K562 (cell line): ENCODE results near the gene CRPPA. TPM values are rescaled to one million over a fixed set of nuclear protein-coding genes. Genes with fewer than 3 reads are reported as not detected.

Experiments
- CBX3 ChIP-seq, 2 experiments: IDR thresholded peaks; 1 replicate in 1 of 2; 2 replicates in 1 of 2; pipeline ENCODE4 v1.6.1; 2012; ENCODE audit warnings: inconsistent platforms in 2 of 2, low read length in 2 of 2, borderline replicate concordance in 1 of 2, control low read depth in 1 of 2
- CHD2 ChIP-seq: IDR thresholded peaks from 2 replicates; pipeline ENCODE4 v1.6.1; 2011; ENCODE audit warnings: low read depth, low read length
- HDAC3 ChIP-seq: fragments of 450-650 bp; IDR thresholded peaks from 2 replicates; pipeline ENCODE4 v1.6.1; 2018; ENCODE audit warnings: borderline replicate concordance, mild to moderate bottlenecking, moderate library complexity; ENCODE audit not compliant: partially characterized antibody
- KDM5B ChIP-seq: fragments of 200-600 bp; sonication (generic); IDR thresholded peaks from 2 replicates; pipeline ENCODE4 v1.6.1; 2012; ENCODE audit warnings: low read depth, mild to moderate bottlenecking, moderate library complexity, low read length, control low read depth, inconsistent platforms; ENCODE audit not compliant: insufficient replicate concordance
- MEF2D ChIP-seq: conservative IDR thresholded peaks from 2 replicates; pipeline ENCODE4 v1.6.1; 2016; ENCODE audit warnings: low read depth, missing genetic modification characterization, missing compliant biosample characterization
- MTA3 ChIP-seq: fragments of 450-650 bp; formaldehyde crosslinking; IDR thresholded peaks from 2 replicates; pipeline ENCODE4 v1.6.1; 2017; ENCODE audit warnings: mild to moderate bottlenecking, borderline replicate concordance
- NCOA2 ChIP-seq, 2 experiments: fragments of 450-650 bp; IDR thresholded peaks; 2 replicates each; pipeline ENCODE4 v1.6.1; 2018; ENCODE audit warnings: mild to moderate bottlenecking in 2 of 2, moderate library complexity in 1 of 2; ENCODE audit not compliant: partially characterized antibody in 2 of 2
- POLR2G ChIP-seq: fragments of 200-400 bp; formaldehyde crosslinking; IDR thresholded peaks from 2 replicates; pipeline ENCODE4 v1.6.1; 2017; ENCODE audit warnings: low read depth, mild to moderate bottlenecking, antibody characterized with exemption, low read length, moderate library complexity
- SAFB ChIP-seq: fragments of 200-400 bp; formaldehyde crosslinking; IDR thresholded peaks from 2 replicates; pipeline ENCODE4 v1.6.1; 2017; ENCODE audit warnings: low read depth, low read length, borderline replicate concordance
- SMAD1 ChIP-seq: fragments of 150-350 bp; IDR thresholded peaks from 2 replicates; pipeline ENCODE4 v1.6.1; 2014; ENCODE audit warnings: low read length, low read depth; ENCODE audit not compliant: partially characterized antibody
- TEAD1 ChIP-seq, 2 experiments: fragments of 450-650 bp in 1 of 2; sonication (generic) in 1 of 2; formaldehyde crosslinking; IDR thresholded peaks; 2 replicates each; pipeline versions ENCODE4 v1.4.0 to v1.8.0; 2020 to 2022; ENCODE audit warnings: mild to moderate bottlenecking in 2 of 2, missing genetic modification reagents in 1 of 2
- TEAD2 ChIP-seq: fragments of 450-650 bp; IDR thresholded peaks from 2 replicates; pipeline ENCODE4 v1.6.1; 2016; ENCODE audit warnings: missing genetic modification characterization, control low read depth, missing compliant biosample characterization
- ZNF518B ChIP-seq: fragments of 250-450 bp; sonication (Bioruptor Pico); IDR thresholded peaks from 2 replicates; pipeline ENCODE4 v1.5.0; 2021; ENCODE audit warnings: mild to moderate bottlenecking, moderate library complexity
- ZNF584 ChIP-seq: fragments of 200-800 bp; sonication (Bioruptor generic); IDR thresholded peaks from 2 replicates; pipeline ENCODE4 v1.6.1; 2016; ENCODE audit warnings: low read depth, mild to moderate bottlenecking, missing genetic modification characterization, missing compliant biosample characterization
- polyA plus RNA-seq, 8 experiments: library from polyadenylated mRNA; depleted of rRNA in 4 of 8; stranded (reverse) in 5 of 8; unstranded in 3 of 8; fragments of >200 nt; fragmentation: Nextera tagmentation in 2 of 8; fragmentation: Illumina TruSeq in 1 of 8; extraction: Ambion mirVana in 2 of 8; extraction: Trizol in 1 of 8; gene quantifications; 2 replicates each; pipeline versions ENCODE4 v1.2.1 to v1.2.3, GENCODE V29; 2011 to 2014; ENCODE audit warnings: inconsistent platforms in 1 of 8, missing spikeins in 1 of 8
- total RNA-seq, 7 experiments: library from RNA; depleted of rRNA in 6 of 7; stranded (reverse); fragments of >200 nt in 6 of 7; fragmentation: Illumina TruSeq in 2 of 7; extraction: Trizol in 2 of 7; gene quantifications; 2 replicates each; pipeline versions ENCODE4 v1.2.1 to v1.2.3, GENCODE V29; 2011 to 2021; ENCODE audit warnings: low replicate concordance in 1 of 7
- TF ChIP-seq, protein P1 (sequence below): fragments of 450-650 bp; IDR thresholded peaks from 2 replicates; pipeline ENCODE4 v1.6.1; 2016; ENCODE audit warnings: low read depth, mild to moderate bottlenecking, moderate library complexity
- TF ChIP-seq, protein P2 (sequence below): fragments of 250-450 bp; sonication (Bioruptor Pico); IDR thresholded peaks from 2 replicates; pipeline ENCODE4 v1.8.0; 2022; ENCODE audit warnings: moderate library complexity, mild to moderate bottlenecking, inconsistent platforms
- TF ChIP-seq, protein P3 (sequence below): fragments of 450-650 bp; IDR thresholded peaks from 2 replicates; pipeline ENCODE4 v1.6.1; 2017; ENCODE audit warnings: antibody characterized with exemption, mild to moderate bottlenecking

CRPPA gene
- total and polyA plus RNA-seq, 9 of the 15 experiments (the other 6 are each of a cell fraction or from before 2014, with no cell fraction given) = 3.9 to 14.4 (median 7.8) TPM

DNA sequence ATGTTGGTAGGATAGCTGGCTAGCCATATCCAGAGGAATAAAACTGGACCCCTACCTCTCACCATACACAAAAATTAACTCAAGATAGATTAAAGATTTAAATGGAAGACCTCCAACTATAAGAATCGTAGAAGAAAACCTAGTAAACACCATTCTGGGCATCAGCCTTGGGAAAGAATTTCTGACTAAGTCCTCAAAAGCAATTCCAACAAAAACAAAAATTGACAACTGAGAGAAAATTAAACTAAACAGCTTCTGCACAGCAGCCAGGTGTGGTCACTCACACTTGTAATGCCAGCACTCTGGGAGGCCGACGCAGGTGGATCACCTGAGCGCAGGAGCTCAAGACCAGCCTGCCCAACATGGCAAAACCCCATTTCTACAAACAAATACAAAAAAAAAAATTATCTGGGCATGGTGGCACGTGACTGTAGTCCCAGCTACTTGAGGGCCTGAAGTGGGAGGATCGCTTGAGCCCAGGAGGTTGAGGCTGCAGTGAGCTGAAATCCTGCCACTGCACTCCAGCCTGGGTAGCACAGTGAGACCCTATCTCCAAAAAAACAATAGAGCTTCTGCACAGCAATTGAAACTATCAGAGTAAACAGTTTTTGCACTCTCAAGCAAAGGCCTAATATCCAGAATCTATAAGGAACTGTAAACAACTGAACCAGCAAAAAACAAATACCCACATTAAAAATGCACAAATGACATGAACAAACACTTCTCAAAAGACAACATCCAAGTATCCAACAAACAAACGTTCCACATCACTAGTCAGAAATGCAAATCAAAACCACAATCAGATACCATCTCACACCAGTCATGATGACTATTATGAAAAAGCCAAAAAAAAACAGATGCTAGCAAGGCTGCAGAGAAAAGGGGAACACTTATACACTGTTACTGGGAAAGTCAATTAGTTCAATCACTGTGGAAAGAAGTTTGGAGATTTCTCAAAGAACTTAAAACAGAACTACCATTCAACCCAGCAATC lies 4.8 kb downstream of the CRPPA start (continued):
- no peak for TF ChIP-seq KDM5B
- TF ChIP-seq ZNF584 (CRISPR knock-in tag) = no peak
- no peak for TF ChIP-seq CBX3 (IDR thresholded peaks at IDR 0.05; ENCODE audit: borderline replicate concordance in 1 of 2, low read length in 2 of 2)
- TF ChIP-seq ZNF518B (CRISPR knock-in tag) = no peak
- TF ChIP-seq, protein P1, sequence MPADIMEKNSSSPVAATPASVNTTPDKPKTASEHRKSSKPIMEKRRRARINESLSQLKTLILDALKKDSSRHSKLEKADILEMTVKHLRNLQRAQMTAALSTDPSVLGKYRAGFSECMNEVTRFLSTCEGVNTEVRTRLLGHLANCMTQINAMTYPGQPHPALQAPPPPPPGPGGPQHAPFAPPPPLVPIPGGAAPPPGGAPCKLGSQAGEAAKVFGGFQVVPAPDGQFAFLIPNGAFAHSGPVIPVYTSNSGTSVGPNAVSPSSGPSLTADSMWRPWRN = no peak; the same call in 1 of the 2 replicates
- TF ChIP-seq HDAC3 = no peak
- no peak for TF ChIP-seq MTA3
- no peak for TF ChIP-seq SAFB
- TF ChIP-seq CHD2 = no peak
- no peak for TF ChIP-seq POLR2G
- TF ChIP-seq, protein P2, sequence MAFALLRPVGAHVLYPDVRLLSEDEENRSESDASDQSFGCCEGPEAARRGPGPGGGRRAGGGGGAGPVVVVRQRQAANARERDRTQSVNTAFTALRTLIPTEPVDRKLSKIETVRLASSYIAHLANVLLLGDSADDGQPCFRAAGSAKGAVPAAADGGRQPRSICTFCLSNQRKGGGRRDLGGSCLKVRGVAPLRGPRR = no peak
- no peak for TF ChIP-seq NCOA2 (IDR thresholded peaks at IDR 0.05; ENCODE audit: partially characterized antibody in 2 of 2)
- TF ChIP-seq, protein P3, sequence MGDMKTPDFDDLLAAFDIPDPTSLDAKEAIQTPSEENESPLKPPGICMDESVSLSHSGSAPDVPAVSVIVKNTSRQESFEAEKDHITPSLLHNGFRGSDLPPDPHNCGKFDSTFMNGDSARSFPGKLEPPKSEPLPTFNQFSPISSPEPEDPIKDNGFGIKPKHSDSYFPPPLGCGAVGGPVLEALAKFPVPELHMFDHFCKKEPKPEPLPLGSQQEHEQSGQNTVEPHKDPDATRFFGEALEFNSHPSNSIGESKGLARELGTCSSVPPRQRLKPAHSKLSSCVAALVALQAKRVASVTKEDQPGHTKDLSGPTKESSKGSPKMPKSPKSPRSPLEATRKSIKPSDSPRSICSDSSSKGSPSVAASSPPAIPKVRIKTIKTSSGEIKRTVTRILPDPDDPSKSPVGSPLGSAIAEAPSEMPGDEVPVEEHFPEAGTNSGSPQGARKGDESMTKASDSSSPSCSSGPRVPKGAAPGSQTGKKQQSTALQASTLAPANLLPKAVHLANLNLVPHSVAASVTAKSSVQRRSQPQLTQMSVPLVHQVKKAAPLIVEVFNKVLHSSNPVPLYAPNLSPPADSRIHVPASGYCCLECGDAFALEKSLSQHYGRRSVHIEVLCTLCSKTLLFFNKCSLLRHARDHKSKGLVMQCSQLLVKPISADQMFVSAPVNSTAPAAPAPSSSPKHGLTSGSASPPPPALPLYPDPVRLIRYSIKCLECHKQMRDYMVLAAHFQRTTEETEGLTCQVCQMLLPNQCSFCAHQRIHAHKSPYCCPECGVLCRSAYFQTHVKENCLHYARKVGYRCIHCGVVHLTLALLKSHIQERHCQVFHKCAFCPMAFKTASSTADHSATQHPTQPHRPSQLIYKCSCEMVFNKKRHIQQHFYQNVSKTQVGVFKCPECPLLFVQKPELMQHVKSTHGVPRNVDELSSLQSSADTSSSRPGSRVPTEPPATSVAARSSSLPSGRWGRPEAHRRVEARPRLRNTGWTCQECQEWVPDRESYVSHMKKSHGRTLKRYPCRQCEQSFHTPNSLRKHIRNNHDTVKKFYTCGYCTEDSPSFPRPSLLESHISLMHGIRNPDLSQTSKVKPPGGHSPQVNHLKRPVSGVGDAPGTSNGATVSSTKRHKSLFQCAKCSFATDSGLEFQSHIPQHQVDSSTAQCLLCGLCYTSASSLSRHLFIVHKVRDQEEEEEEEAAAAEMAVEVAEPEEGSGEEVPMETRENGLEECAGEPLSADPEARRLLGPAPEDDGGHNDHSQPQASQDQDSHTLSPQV = no peak
- TF ChIP-seq SMAD1 = no peak
- 0 out of 2 replicates have a peak, but pooled peaks have one; percentile 8 for TF ChIP-seq TEAD2 (tag)
- no peak for TF ChIP-seq TEAD1 (CRISPR knock-in tag; IDR thresholded peaks at IDR 0.05)
- TF ChIP-seq MEF2D (tag) = no peak
